ENCODE results near the gene SLC25A11.

The SLC25A11 gene

DNA sequence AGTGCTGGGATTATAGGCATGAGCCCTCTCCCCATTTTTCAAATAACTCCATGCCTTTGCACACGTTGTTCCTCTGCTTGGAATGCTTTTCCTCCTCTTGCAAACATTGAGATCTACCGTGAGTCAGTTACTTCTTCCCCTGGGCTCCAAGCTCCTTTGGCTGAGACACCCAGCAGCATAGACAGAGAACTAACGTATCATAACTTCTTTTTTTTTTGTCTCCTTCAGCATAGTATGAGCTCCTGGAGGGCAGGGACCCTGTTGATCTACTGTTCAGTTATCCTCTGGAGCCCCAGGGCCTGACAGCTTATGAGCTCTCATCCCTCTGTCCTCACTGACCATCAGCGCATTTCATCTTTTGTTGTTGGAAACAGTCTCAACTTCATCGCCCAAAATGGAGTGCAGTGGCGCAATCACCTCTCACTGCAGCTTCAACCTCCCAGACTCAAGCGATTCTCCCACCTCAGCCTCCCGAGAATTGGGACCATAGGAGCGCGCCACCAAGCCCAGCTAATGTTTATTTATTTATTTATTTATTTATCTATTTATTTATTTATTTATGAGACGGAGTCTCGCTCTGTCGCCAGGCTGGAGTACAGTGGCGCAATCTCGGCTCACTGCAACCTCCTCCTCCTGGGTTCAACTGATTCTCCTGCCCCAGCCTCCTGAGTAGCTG lies 25.6 kb upstream of the SLC25A11 start:
- no peak for DNase-seq (ENCODE audit: low read depth)

DNA sequence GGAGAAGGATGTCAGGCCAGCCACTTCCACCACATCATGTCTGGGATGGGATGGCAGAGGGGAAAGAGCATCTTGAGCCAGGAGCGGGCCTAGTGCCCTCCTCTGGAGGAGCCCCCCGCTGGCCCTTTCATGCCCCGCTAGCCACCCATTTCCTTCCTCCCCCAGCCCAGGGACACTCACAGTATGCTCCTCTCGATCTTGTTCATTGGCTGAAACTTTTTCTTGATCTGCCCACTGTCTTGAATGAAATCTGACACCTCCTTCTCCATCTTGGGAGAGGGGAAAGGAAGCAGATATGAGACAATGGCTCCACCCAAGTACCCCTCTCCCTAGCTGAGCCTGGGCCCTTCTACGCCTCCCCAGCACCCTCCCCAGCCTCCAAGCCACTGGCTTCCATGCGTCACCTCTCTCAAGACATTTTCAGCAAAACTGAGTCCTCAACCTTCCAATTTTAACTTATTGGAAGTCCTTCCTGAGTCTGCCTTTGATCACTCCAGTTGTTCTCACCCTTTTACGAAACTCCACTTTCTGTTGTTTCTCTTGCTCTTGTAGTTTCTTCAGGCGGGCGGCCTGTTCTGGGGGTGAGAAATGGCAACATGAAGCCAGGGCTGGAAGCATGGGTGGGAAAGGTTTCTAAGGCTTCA lies 20.6 kb upstream of the SLC25A11 start:
- no peak for DNase-seq (ENCODE audit: low read depth)

- DNase-seq (ENCODE audit: low read depth) = no peak
These were observed 19.6 kb upstream of the SLC25A11 start for GRCh38 chr17:4959261-4959965.

- no peak for DNase-seq (ENCODE audit: low read depth)
These were observed 18.3 kb upstream of the SLC25A11 start for GRCh38 chr17:4958102-4958501.

- DNase-seq (ENCODE audit: low read depth) = no peak
These were observed 16.7 kb upstream of the SLC25A11 start for GRCh38 chr17:4956493-4957061.

DNA sequence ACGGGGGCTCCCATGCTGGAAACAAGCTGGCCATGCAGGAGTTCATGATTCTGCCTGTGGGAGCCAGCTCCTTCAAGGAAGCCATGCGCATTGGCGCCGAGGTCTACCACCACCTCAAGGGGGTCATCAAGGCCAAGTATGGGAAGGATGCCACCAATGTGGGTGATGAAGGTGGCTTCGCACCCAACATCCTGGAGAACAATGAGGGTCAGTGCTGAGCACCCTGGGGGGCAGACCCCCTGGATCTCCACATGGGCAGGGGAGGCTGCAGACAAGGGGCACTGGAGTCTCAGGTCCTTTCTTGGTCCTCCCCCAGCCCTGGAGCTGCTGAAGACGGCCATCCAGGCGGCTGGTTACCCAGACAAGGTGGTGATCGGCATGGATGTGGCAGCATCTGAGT lies 15.2 kb upstream of the SLC25A11 start:
- DNase-seq (ENCODE audit: low read depth) = no peak

DNA sequence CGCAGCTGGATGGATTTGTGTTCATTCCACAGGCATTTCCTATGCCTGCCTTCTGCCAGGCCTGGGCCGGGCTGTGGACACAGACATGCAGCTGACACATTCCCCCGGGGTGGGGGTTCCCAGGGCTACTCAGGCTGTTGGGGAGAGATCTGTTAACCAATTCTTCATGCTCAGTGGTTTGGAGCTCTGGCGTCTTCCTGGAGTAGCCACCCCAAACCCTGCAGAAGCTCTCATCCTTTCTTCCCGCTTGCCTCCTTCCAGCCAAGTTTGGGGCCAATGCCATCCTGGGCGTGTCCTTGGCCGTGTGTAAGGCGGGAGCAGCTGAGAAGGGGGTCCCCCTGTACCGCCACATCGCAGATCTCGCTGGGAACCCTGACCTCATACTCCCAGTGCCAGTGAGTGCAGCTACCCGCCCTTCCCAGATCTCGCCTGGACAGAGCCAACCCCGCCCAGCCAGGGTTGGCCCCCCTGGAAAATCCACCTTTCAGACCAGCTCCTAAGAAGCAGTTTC lies 13.7 kb upstream of the SLC25A11 start:
- no peak for DNase-seq (ENCODE audit: low read depth)

DNA sequence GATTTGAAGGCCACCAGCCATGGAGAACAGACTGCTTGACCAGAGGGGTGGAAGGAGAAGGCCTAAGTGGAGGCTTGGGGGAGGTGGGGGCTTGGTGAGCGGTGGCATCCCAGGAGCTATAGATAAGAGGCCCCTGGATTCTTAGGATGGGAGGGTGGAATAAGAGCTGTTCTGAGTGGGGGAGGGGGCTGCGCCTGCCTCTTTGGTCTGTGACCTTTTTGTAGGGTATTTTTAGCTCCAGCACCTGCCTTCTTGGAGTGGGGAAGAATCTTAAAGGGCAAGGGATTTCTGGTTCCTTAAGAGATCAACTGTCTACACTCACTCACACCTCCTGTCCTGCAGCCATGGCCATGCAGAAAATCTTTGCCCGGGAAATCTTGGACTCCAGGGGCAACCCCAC lies 11.6 kb upstream of the SLC25A11 start:
- DNase-seq (ENCODE audit: low read depth) = no peak

DNA sequence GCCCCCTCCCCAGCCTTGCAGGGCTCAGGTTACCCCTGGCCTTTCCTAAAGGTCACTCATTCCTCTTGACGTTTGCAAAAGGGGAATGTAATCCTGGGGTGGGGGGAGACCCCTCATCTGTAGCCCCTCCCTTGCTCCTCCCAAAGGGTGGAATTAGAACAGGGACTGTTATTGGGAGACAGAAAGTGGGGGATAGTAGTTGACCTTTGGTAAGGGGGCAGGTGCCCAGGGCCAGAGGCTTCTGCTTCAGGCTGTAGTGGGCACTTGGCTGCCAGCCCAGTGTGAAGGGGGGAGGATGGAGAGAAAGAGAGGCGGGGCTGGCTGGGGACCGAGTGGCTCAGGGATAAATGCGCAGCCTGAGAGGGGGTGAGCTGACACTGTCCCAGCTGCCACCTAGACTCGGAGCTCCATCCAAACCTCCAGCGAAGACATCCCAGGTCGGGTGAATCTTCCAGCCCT lies 10.9 kb upstream of the SLC25A11 start, which contains the start of gene ENO3:
ENO3 (plus strand) TSS at position 374 of the 459 bp plus-strand sequence. CDS start 711 bp downstream, outside the sequence.
- no peak for DNase-seq (ENCODE audit: low read depth)

- DNase-seq (ENCODE audit: low read depth) = no peak
These were observed 10.4 kb upstream of the SLC25A11 start for GRCh38 chr17:4950075-4950745.

DNA sequence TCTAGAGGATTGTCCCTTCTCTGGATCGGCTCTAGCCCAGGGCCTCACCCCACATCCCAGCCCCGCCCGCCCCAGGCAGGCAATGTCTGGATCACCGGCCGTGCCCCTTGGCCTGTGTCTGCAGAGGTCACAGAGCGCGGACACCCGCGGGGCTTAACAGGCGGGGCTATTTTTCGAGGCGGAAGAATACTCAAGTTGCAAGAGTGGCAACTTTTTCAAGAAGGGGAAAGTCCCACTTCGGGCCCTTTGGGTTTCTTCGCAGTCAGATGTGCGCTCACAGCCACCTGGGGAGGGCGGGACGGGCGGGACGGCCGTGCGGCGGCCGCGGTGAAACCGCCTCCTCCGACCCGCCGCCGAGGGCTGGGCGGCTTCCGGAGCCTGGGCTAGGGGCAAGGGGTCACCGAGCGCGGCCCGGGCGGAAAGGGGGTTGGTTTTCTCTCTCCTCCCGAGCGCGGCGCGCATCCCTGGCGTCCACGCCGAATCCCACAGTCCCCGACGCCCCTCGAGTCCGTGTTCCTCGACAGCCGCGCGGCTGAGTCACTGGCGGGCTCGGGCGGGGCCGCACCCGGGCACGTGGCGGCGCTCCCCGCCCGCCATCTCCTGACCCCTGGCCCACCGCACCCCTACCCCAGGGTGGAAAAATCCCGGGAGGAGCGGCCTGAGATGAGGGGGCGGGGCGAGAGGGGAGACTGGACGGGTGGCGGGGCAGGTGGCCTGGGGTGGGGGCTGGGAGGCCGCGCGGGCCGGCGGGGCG lies 9.7 kb upstream of the SLC25A11 start:
- peak; percentile 74 for DNase-seq (ENCODE audit: low read depth)

DNA sequence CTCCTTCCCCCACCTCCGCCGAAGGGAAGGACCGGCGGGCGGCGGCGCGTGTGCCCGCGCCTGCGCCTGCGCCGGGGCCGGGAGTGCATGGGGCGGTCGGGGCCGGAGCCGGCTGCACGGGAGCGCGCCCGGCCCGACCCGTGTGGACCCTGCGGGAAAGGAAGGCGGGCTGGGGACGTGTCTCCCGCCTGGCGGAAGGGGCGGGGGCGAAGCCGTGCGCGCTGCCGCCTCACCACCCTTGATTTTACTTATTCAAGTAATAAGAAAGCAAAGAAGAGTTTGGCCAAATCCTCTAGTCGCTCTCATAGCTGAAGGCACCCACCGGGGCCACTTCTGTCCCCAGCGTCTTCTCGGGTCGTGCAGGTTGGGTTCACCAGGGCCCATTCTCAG lies 9.1 kb upstream of the SLC25A11 start:
- DNase-seq (ENCODE audit: low read depth) = peak; percentile 83

DNA sequence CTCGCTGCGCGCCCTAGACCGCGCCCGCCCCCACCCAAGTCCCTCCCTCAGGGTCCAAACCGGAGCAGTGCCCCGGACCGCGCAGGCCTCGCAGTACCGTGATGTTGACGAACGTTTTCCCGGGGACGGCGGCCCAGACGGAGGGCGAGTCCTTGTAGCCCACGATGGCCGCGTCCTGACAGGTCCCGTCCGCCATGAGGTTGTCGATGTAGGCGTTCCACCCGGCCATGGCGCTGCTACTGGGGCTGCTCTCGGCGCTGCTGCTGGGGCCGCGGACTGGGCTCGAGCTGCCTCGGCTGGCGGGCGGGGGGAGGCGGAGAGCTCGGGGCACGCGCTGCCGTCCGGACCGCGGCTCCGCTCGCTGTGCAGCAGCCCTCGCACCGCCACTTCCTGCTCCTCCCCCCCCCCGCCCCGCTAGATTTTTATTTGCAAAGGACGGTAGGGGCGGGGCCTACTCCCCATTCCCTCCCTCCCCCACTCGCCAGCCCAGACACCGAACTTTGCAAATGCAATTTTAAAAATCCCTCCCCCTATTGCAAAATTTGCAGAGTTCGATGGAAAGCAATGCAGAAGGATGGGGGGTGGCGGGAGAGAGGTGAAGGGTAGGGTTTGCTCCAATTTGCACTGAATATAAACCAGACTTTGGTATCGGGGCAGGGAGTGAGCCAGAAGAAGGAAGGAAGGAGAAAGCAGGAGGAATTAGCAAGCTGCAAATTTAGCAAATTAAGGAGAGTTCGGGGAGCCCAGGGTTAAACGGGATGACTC lies 8.5 kb upstream of the SLC25A11 start, which contains the start of gene PFN1:
PFN1 (minus strand) TSS at position 365 of the 765 bp plus-strand sequence; CDS start at position 229, 136 bp downstream.
- DNase-seq (ENCODE audit: low read depth) = peak; percentile 89

GRCh38 chr17:4947411-4948165 lies 7.7 kb upstream of the SLC25A11 start:
- peak; percentile 67 for DNase-seq (ENCODE audit: low read depth)

GRCh38 chr17:4947010-4947410 lies 7.2 kb upstream of the SLC25A11 start:
- no peak for DNase-seq (ENCODE audit: low read depth)

DNA sequence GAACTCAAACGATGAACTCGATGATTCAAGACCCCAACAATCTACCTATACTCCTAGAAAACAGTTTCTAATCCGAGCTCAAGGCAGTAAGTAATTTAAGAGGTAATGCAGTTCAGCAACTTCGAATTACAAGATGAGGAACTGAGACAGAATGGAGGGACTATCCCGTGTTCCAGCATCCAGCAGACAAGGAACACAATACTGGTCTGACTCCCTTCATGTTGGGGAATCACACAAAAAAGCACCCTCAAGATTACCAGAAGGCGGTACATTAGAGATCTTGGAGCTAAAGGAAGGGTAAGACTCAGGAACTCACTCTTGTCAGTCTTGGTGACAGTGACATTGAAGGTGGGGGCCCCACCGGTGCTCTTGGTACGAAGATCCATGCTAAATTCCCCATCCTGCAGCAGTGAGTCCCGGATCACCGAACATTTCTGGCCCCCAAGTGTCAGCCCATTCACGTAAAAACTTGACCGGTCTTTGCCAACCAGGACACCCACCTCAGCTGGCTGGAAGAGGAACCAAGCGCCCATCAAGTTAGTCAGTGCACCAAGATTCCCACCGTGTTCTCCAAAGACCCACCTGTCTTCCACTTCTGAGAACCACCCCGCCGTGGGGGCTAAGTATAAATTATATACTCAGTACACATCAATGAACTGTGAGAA lies 6.6 kb upstream of the SLC25A11 start:
- no peak for DNase-seq (ENCODE audit: low read depth)

- no peak for DNase-seq (ENCODE audit: low read depth)
These were observed 6.1 kb upstream of the SLC25A11 start for GRCh38 chr17:4945944-4946280.

DNA sequence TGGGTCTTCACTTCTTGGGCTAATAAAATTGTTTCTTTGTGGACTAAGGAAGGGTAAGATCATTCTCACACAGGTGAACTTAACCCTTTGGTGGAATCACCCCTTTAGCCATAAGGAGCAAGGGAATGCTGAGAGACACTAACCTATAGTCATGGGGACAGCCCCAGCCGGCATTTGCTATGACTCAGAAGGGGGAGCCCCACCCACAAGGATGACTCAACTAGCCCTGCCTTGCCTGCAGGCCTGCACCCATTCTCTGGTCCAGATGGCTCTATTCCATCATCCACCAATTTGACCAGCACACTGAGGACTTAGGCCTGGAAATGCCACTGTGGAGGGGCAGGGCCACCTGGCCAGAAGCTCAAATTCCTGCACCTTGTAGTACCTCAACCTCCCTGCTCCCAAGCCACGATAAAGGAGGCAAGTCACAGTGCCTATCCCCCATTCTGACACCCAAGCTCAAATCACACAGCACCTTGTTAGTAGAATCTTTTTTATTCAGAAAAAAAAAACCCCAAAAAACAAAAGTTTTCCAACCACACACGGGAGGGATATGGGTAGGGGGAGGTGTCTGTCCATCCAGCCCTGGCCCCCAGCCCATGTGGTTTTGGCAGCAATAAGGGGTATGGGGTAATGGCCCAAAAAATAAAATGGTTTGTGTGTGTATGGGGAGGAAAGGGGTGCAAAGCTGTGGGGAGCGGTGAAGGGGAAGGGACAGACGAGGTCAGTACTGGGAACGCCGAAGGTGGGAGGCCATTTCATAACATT lies 5.5 kb upstream of the SLC25A11 start:
- DNase-seq (ENCODE audit: low read depth) = peak; percentile 80

Data from activated T-cell treated with anti-CD3 and anti-CD28 coated beads for 48 hours (primary cell).